ENCODE results near the gene CYFIP1.
A peak's percentile ranks its signal among the peaks of the same experiment; 100 is the strongest.

The CYFIP1 gene

DNA sequence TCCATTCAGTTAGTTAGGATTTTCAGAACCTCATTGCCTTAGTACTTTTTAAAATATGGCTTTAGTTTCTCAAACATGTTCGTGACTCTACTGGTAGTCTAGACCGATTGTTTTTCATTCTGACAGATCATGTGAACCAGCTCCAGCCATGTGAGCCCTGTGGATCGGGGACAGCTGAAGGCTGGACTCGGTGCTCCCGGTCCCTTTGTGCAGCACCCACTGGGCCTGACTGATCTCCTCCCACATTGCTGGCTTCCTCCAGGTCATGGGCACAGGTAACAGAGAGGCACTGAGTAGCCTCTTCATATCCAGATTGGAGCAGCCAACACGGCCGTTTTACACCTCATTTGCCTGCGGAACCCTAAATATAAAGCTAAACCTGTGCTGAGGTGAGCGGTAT lies 111.2 kb downstream of the CYFIP1 start:
- H3K27ac ChIP-seq, result peak overlapping the region; percentile 44
- TF ChIP-seq, protein P1, sequence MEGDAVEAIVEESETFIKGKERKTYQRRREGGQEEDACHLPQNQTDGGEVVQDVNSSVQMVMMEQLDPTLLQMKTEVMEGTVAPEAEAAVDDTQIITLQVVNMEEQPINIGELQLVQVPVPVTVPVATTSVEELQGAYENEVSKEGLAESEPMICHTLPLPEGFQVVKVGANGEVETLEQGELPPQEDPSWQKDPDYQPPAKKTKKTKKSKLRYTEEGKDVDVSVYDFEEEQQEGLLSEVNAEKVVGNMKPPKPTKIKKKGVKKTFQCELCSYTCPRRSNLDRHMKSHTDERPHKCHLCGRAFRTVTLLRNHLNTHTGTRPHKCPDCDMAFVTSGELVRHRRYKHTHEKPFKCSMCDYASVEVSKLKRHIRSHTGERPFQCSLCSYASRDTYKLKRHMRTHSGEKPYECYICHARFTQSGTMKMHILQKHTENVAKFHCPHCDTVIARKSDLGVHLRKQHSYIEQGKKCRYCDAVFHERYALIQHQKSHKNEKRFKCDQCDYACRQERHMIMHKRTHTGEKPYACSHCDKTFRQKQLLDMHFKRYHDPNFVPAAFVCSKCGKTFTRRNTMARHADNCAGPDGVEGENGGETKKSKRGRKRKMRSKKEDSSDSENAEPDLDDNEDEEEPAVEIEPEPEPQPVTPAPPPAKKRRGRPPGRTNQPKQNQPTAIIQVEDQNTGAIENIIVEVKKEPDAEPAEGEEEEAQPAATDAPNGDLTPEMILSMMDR (IDR thresholded peaks at IDR 0.05), result no peak
- TF ChIP-seq ZFX (IDR thresholded peaks at IDR 0.05; ENCODE audit: borderline replicate concordance), result no peak

DNA sequence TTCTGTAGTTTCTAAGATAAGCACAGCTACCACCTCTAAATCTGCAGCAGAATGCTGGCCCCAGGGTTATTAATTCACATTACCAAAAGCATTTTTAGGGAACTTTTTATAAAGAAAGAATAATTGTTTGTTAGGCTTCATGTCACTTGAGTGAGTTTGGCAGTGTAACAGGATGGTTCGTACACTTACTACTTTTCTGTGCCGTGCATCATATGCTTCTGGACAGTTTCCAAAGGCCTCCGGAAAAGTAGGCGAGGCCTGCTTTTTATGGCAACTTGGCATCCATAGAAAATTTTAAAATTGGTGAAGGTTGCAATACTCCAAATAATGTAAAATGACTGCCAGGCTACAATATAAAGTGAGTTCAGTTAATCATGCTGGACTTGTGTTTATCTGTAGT lies 111.7 kb downstream of the CYFIP1 start:
- TF ChIP-seq ZFX (IDR thresholded peaks at IDR 0.05; ENCODE audit: borderline replicate concordance), result no peak
- TF ChIP-seq, protein P1 (IDR thresholded peaks at IDR 0.05), result no peak
- peak overlapping the region; percentile 44 for H3K27ac ChIP-seq

DNA sequence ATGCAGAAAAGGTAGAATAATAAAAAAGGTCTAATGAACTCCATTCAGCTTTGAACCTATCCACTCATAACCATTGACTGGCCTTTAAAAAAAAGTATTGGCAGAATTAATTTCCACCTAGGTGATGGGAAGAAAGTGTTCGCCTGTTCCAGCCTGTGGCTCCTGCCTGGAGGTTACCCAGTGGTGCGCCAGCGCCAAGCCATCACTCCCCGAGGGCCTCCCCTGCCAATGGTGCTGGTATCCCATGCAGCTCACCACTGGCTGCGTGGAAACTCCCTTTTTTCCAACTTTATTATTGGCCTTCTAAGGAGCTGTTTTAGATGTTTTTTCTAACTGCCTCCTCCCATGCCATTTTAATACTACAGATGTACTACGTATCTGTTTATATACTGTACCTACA lies 112.3 kb downstream of the CYFIP1 start:
- H3K27ac ChIP-seq, result peak overlapping the region; percentile 44
- no peak for TF ChIP-seq ZFX (IDR thresholded peaks at IDR 0.05; ENCODE audit: borderline replicate concordance)
- TF ChIP-seq, protein P1 (IDR thresholded peaks at IDR 0.05), result no peak

DNA sequence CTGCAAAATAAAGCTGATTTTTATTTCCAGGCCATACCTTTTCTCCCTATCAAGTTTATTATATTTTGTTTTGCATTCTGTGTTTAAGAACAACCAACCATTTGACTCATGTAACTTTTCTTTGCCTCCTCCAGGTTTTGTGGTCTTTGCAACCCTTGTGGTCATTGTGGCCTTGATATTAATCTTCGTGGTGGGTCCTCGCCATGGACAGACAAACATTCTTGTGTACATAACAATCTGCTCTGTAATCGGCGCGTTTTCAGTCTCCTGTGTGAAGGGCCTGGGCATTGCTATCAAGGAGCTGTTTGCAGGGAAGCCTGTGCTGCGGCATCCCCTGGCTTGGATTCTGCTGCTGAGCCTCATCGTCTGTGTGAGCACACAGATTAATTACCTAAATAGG lies 114.1 kb downstream of the CYFIP1 start:
- H3K27ac ChIP-seq, result no peak overlapping the region
- no peak for TF ChIP-seq ZFX (IDR thresholded peaks at IDR 0.05; ENCODE audit: borderline replicate concordance)
- TF ChIP-seq, protein P1 (IDR thresholded peaks at IDR 0.05), result no peak

DNA sequence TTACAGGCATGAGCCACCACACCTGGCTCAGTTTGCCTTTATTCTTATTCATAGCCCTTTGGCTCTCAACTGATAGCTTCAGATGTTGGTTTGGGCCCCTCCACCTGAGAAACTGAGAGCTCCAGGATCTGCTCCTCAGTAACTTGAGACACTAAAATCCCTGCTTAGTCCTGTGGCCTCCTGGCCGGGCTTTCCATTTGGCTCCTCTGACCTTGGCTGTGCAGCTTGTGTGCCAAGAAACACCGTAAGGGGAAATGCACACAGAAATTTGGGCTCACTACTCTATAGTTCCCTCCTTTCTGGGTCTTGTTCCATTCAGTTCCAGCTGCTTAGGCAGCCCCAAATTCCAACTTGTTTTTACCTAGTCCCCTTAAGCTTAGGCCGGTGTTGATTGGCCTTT lies 116.8 kb downstream of the CYFIP1 start:
- TF ChIP-seq ZFX (IDR thresholded peaks at IDR 0.05; ENCODE audit: borderline replicate concordance), result no peak
- TF ChIP-seq, protein P1 (IDR thresholded peaks at IDR 0.05), result no peak
- H3K27ac ChIP-seq, result no peak overlapping the region; the same call in 1 of the 2 replicates

DNA sequence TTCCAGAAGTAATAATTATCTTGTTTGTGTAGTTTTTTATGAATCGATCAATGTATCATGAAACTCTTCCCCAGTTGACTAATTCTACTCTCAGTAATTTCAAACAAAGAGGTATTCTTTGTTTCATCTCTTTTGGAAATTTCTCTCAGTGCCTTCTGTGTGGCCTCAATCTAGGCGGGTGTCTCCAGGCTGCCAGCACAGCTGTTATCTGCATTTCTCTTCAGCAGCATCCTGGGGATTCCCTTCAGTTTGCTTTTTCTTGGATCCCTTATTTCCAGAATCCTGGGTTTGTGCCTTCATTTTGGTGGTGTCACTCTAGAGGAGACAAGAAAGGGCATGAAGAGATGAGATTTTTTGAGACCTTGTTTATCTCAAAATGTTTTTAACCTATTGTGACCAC lies 119.0 kb downstream of the CYFIP1 start:
- H3K27ac ChIP-seq, result peak overlapping the region; percentile 88
- TF ChIP-seq, protein P1 (IDR thresholded peaks at IDR 0.05), result no peak
- no peak for TF ChIP-seq ZFX (IDR thresholded peaks at IDR 0.05; ENCODE audit: borderline replicate concordance)

DNA sequence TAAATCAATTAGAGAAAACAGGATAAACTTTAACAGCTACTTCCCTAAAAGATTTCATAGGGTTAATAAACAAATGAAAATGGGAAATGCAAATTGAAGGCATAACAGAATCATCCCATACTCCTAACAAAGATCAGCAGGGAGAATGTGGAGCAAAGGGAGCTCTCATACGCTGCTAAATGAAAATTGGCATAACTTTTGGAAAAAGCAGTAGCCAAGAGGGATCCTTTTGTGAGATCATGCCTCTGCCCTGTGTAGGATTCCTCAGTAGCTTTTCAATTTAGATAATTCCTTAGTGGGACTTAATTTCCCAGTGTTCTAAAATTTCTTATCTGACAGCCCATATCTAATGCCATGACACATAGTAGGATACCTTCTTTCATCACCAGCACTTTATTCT lies 123.5 kb downstream of the CYFIP1 start:
- TF ChIP-seq, protein P1 (IDR thresholded peaks at IDR 0.05), result no peak
- TF ChIP-seq ZFX (IDR thresholded peaks at IDR 0.05; ENCODE audit: borderline replicate concordance), result no peak

More for the DNA sequence above, 123.5 kb downstream of the CYFIP1 start:
- no peak overlapping the region for H3K27ac ChIP-seq

Measured in 22Rv1 (cell line).